Neural crest cell (in vitro differentiated cells): ENCODE measurements around the gene HECW1. TPM values are rescaled to one million over a fixed set of nuclear protein-coding genes. Genes with fewer than 3 reads are reported as not detected.

Experiments used
- DNase-seq: peaks from one replicate; pipeline ENCODE4 v3.0.0; 2021; ENCODE audit warnings: low read depth, mixed read lengths, low spot score
- H3K27ac Mint-ChIP-seq: one replicate; pipeline ENCODE4 v1.8.0; 2021; ENCODE audit warnings: mild to moderate bottlenecking, mixed read lengths; ENCODE audit not compliant: unreplicated experiment
- H3K27me3 Mint-ChIP-seq: 2 replicates; pipeline ENCODE4 v1.8.0; 2021; ENCODE audit warnings: low read depth, mild to moderate bottlenecking, mixed read lengths
- H3K36me3 Mint-ChIP-seq: 2 replicates; pipeline ENCODE4 v1.8.0; 2021; ENCODE audit warnings: low read depth, mild to moderate bottlenecking, mixed read lengths
- H3K4me1 Mint-ChIP-seq: 2 replicates; pipeline ENCODE4 v1.8.0; 2021; ENCODE audit warnings: mixed read lengths
- H3K4me3 Mint-ChIP-seq: one replicate; pipeline ENCODE4 v1.8.0; 2021; ENCODE audit warnings: mild to moderate bottlenecking, mixed read lengths
- H3K9me3 Mint-ChIP-seq: 2 replicates; pipeline ENCODE4 v1.8.0; 2021; ENCODE audit warnings: mixed read lengths
- CTCF ChIP-seq: fragments of 200-600 bp; sonication (generic); conservative IDR thresholded peaks from 2 replicates; pipeline ENCODE4 v1.5.0; 2021; ENCODE audit warnings: antibody characterized with exemption, mild to moderate bottlenecking
- total RNA-seq: library from RNA; stranded (reverse); gene quantifications from 2 replicates; pipeline ENCODE4 v1.2.1, GENCODE V29; 2021

HECW1 gene
- total RNA-seq, 1 donor from 2014 or later = 3.6 TPM

- no peaks in the 10 kb centered on the region for H3K36me3 Mint-ChIP-seq
- no peak overlapping the region for H3K27ac Mint-ChIP-seq
- peaks cover 6% of the 10 kb centered on the region for H3K4me1 Mint-ChIP-seq
- no peak for TF ChIP-seq CTCF
- H3K9me3 Mint-ChIP-seq = peaks cover 15% of the 10 kb centered on the region
- no peaks in the 10 kb centered on the region for H3K27me3 Mint-ChIP-seq
- DNase-seq = no peak
- H3K4me3 Mint-ChIP-seq = no peak overlapping the region
These were observed 161.7 kb downstream of the HECW1 start for GRCh38 chr7:43273939-43274719.

GRCh38 chr7:43274752-43275151 is 162.3 kb downstream of the HECW1 start:
- Mint-ChIP-seq H3K4me3 (no peak overlapping the region), H3K4me1 (peaks cover 6% of the 10 kb centered on the region), H3K9me3 (peaks cover 15% of the 10 kb centered on the region), H3K27me3 (no peaks in the 10 kb centered on the region), H3K36me3 (no peaks in the 10 kb centered on the region), H3K27ac (no peak overlapping the region)
- no peak for TF ChIP-seq CTCF
- DNase-seq = no peak

GRCh38 chr7:43276547-43276946 is 164.1 kb downstream of the HECW1 start:
- Mint-ChIP-seq H3K9me3 (peaks cover 13% of the 10 kb centered on the region), H3K36me3 (no peaks in the 10 kb centered on the region), H3K27me3 (no peaks in the 10 kb centered on the region), H3K4me1 (peaks cover 6% of the 10 kb centered on the region), H3K27ac (no peak overlapping the region), H3K4me3 (no peak overlapping the region)
- DNase-seq = no peak
- no peak for TF ChIP-seq CTCF

GRCh38 chr7:43278088-43278644 is 165.7 kb downstream of the HECW1 start:
- H3K36me3 Mint-ChIP-seq = no peaks in the 10 kb centered on the region
- TF ChIP-seq CTCF = no peak
- no peaks in the 10 kb centered on the region for H3K27me3 Mint-ChIP-seq
- no peak overlapping the region for H3K27ac Mint-ChIP-seq
- H3K9me3 Mint-ChIP-seq = no peaks in the 10 kb centered on the region
- peaks cover 6% of the 10 kb centered on the region for H3K4me1 Mint-ChIP-seq
- H3K4me3 Mint-ChIP-seq = no peak overlapping the region
- no peak for DNase-seq

GRCh38 chr7:43281268-43281667 is 168.8 kb downstream of the HECW1 start:
- Mint-ChIP-seq H3K27me3 (no peaks in the 10 kb centered on the region), H3K4me3 (no peak overlapping the region), H3K27ac (no peak overlapping the region), H3K36me3 (peaks cover 6% of the 10 kb centered on the region), H3K4me1 (no peaks in the 10 kb centered on the region), H3K9me3 (no peaks in the 10 kb centered on the region)
- DNase-seq = no peak
- TF ChIP-seq CTCF = no peak
